Measurements from ENCODE around the gene MARCHF10. TPM values are rescaled to one million over a fixed set of nuclear protein-coding genes. Genes with fewer than 3 reads are reported as not detected.

MARCHF10 gene
- total RNA-seq, 1 experiment from 2014 or later = 0.39 TPM

GRCh38 chr17:62688398-62689160 lies 119.5 kb downstream of the MARCHF10 start:
- CTCF ChIA-PET = no interaction called here
- in situ Hi-C loops (cut with HindIII; ENCODE audit: low pct_unique_long_range_greater_than_20kb, low sequenced_read_pairs) = no loop called here
- H3K4me1 ChIP-seq (ENCODE audit: control insufficient read depth, insufficient read depth, low read length) = no peaks in the 10 kb centered on the region
- POLR2A ChIA-PET = no interaction called here
- no peak overlapping the region for H3K27ac ChIP-seq (ENCODE audit: low read length)
- 0 out of 2 replicates have a peak, but pooled peaks have one; percentile 41 for TF ChIP-seq TCF7L2 (IDR thresholded peaks at IDR 0.05; ENCODE audit: low read depth, low read length)
- TF ChIP-seq, protein P1, sequence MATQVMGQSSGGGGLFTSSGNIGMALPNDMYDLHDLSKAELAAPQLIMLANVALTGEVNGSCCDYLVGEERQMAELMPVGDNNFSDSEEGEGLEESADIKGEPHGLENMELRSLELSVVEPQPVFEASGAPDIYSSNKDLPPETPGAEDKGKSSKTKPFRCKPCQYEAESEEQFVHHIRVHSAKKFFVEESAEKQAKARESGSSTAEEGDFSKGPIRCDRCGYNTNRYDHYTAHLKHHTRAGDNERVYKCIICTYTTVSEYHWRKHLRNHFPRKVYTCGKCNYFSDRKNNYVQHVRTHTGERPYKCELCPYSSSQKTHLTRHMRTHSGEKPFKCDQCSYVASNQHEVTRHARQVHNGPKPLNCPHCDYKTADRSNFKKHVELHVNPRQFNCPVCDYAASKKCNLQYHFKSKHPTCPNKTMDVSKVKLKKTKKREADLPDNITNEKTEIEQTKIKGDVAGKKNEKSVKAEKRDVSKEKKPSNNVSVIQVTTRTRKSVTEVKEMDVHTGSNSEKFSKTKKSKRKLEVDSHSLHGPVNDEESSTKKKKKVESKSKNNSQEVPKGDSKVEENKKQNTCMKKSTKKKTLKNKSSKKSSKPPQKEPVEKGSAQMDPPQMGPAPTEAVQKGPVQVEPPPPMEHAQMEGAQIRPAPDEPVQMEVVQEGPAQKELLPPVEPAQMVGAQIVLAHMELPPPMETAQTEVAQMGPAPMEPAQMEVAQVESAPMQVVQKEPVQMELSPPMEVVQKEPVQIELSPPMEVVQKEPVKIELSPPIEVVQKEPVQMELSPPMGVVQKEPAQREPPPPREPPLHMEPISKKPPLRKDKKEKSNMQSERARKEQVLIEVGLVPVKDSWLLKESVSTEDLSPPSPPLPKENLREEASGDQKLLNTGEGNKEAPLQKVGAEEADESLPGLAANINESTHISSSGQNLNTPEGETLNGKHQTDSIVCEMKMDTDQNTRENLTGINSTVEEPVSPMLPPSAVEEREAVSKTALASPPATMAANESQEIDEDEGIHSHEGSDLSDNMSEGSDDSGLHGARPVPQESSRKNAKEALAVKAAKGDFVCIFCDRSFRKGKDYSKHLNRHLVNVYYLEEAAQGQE (IDR thresholded peaks at IDR 0.05; ENCODE audit: insufficient read depth in 1 of 2, low read depth in 2 of 2, low read length in 1 of 2) = no peak
- ATAC-seq = 0 out of 2 replicates have a peak, but pooled peaks have one; percentile 6
- DNase-seq (ENCODE audit: low read depth, low spot score) = no peak
- BruUV-seq (replicated peaks) = no TSS peak
- no peak overlapping the region for H3K4me3 ChIP-seq (ENCODE audit: low read depth in 2 of 2, low read length in 2 of 2)
- intact Hi-C loops (cut with micrococcal nuclease; ENCODE audit: unreplicated experiment) = no loop called here
- H3K9me3 ChIP-seq (ENCODE audit: control insufficient read depth, insufficient read depth, low read depth, low read length) = no peaks in the 10 kb centered on the region
- no peaks in the 10 kb centered on the region for H3K36me3 ChIP-seq (ENCODE audit: control insufficient read depth, insufficient read depth, low read length)
- H3K27me3 ChIP-seq (ENCODE audit: control insufficient read depth, insufficient read depth, low read length) = no peaks in the 10 kb centered on the region

DNA sequence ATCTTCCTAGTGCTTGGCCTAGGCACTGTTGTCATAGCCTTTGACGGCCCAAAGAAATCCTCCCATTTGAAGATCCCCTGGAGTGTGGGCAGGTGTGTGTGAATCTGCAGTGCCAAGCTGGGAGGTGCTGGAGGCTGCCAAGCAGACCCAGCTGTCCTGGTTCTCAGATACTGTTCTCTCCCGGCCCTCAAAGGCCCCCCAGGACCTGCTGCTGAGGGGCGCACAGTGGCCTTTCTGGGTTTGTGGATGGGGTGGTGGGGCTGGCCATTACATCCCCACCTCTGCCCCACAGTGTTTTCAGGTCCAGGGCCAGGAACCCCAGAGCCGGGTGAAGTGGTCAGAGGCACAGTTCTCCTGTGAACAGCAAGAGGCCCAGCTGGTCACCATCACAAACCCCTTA lies 120.1 kb downstream of the MARCHF10 start:
- TF ChIP-seq TCF7L2 (IDR thresholded peaks at IDR 0.05; ENCODE audit: low read depth, low read length) = no peak
- TF ChIP-seq POLR2AphosphoS5 (IDR thresholded peaks at IDR 0.05; ENCODE audit: low read depth, low read length) = no peak
- TF ChIP-seq, protein P1 (IDR thresholded peaks at IDR 0.05; ENCODE audit: insufficient read depth in 1 of 2, low read depth in 2 of 2, low read length in 1 of 2) = no peak
- ATAC-seq (no peak), DNase-seq (ENCODE audit: low read depth, low spot score) (no peak)
- Histone ChIP-seq H3K4me1 (ENCODE audit: control insufficient read depth, insufficient read depth, low read length) (no peaks in the 10 kb centered on the region), H3K27me3 (ENCODE audit: control insufficient read depth, insufficient read depth, low read length) (no peaks in the 10 kb centered on the region), H3K9me3 (ENCODE audit: control insufficient read depth, insufficient read depth, low read depth, low read length) (no peaks in the 10 kb centered on the region), H3K4me3 (ENCODE audit: low read depth in 2 of 2, low read length in 2 of 2) (no peak overlapping the region), H3K27ac (ENCODE audit: low read length) (no peak overlapping the region), H3K36me3 (ENCODE audit: control insufficient read depth, insufficient read depth, low read length) (no peaks in the 10 kb centered on the region)
- CTCF ChIA-PET = no interaction called here
- intact Hi-C loops (cut with micrococcal nuclease; ENCODE audit: unreplicated experiment) (no loop called here), in situ Hi-C loops (cut with HindIII; ENCODE audit: low pct_unique_long_range_greater_than_20kb, low sequenced_read_pairs) (no loop called here)
- no TSS peak for BruUV-seq (replicated peaks)
- POLR2A ChIA-PET = no interaction called here

- no peaks in the 10 kb centered on the region for H3K4me1 ChIP-seq (ENCODE audit: control insufficient read depth, insufficient read depth, low read length)
- no peak overlapping the region for H3K27ac ChIP-seq (ENCODE audit: low read length)
- CTCF ChIA-PET = no interaction called here
- H3K9me3 ChIP-seq (ENCODE audit: control insufficient read depth, insufficient read depth, low read depth, low read length) = no peaks in the 10 kb centered on the region
- H3K27me3 ChIP-seq (ENCODE audit: control insufficient read depth, insufficient read depth, low read length) = no peaks in the 10 kb centered on the region
- in situ Hi-C loops (cut with HindIII; ENCODE audit: low pct_unique_long_range_greater_than_20kb, low sequenced_read_pairs) (no loop called here), intact Hi-C loops (cut with micrococcal nuclease; ENCODE audit: unreplicated experiment) (no loop called here)
- POLR2A ChIA-PET = interaction anchor here (0.5 kb wide), 1 partner anchor 12 kb away, joined by 3 read pairs; no protein-coding TSS in a partner anchor
- ATAC-seq = no peak
- no peak for TF ChIP-seq TCF7L2 (IDR thresholded peaks at IDR 0.05; ENCODE audit: low read depth, low read length)
- TF ChIP-seq, protein P1 (IDR thresholded peaks at IDR 0.05; ENCODE audit: insufficient read depth in 1 of 2, low read depth in 2 of 2, low read length in 1 of 2) = no peak
- TF ChIP-seq CTCF (IDR thresholded peaks at IDR 0.05) = no peak
- TF ChIP-seq SIN3A (IDR thresholded peaks at IDR 0.05; ENCODE audit: borderline replicate concordance, insufficient read depth, low read depth, low read length) = no peak
- TF ChIP-seq POLR2AphosphoS5 (IDR thresholded peaks at IDR 0.05; ENCODE audit: low read depth, low read length) = no peak
- no peak for DNase-seq (ENCODE audit: low read depth, low spot score)
- no peak overlapping the region for H3K4me3 ChIP-seq (ENCODE audit: low read depth in 2 of 2, low read length in 2 of 2)
- no peaks in the 10 kb centered on the region; the same call in 1 of the 2 replicates for H3K36me3 ChIP-seq (ENCODE audit: control insufficient read depth, insufficient read depth, low read length)
- BruUV-seq (replicated peaks) = TSS peak; percentile 58
Measured at GRCh38 chr17:62684179-62684578, 123.9 kb downstream of the MARCHF10 start.

Data from Panc1 (cell line).